ENCODE data around the gene HUWE1. TPM values are rescaled to one million over a fixed set of nuclear protein-coding genes. Genes with fewer than 3 reads are reported as not detected.

The HUWE1 gene
- total and polyA plus RNA-seq, 2 experiments from 2014 or later = 61.2 to 225 TPM

- Mint-ChIP-seq H3K9me3 (no peaks in the 10 kb centered on the region), H3K36me3 (ENCODE audit: low read depth) (peaks cover 75% of the 10 kb centered on the region), H3K4me1 (peaks cover 11% of the 10 kb centered on the region), H3K4me3 (no peak overlapping the region), H3K27ac (no peak overlapping the region), H3K27me3 (ENCODE audit: insufficient read depth, low read depth, poor library complexity) (peaks cover 2% of the 10 kb centered on the region)
- H3K36me3 ChIP-seq (ENCODE audit: insufficient read depth) = peaks cover 15% of the 10 kb centered on the region; the same call in 1 of the 2 replicates
- no peaks in the 10 kb centered on the region; the same call in 1 of the 2 replicates for H3K4me1 ChIP-seq (ENCODE audit: insufficient read depth)
- H3K4me3 ChIP-seq = no peak overlapping the region
- no peak overlapping the region for H3K27ac ChIP-seq (ENCODE audit: low read depth)
- no peak for DNase-seq (ENCODE audit: low spot score)
- TF ChIP-seq ZNF331 (CRISPR knock-in tag; IDR thresholded peaks at IDR 0.05; ENCODE audit: low read depth) = no peak
- TF ChIP-seq POLR2AphosphoS5 (IDR thresholded peaks at IDR 0.05; ENCODE audit: low read depth) = no peak
- no peak for TF ChIP-seq CTCF (conservative IDR thresholded peaks at IDR 0.05; ENCODE audit: low read depth in 2 of 2)
- no peak for TF ChIP-seq NANOG (IDR thresholded peaks at IDR 0.05; ENCODE audit: borderline replicate concordance)
- no peak for TF ChIP-seq JUNB (IDR thresholded peaks at IDR 0.05; ENCODE audit: unreplicated experiment)
- TF ChIP-seq ZNF462 (CRISPR knock-in tag; IDR thresholded peaks at IDR 0.05) = no peak
- TF ChIP-seq EZH2 (IDR thresholded peaks at IDR 0.05; ENCODE audit: low read depth, unreplicated experiment) = no peak
- no peak for TF ChIP-seq CREB1 (CRISPR knock-in tag; IDR thresholded peaks at IDR 0.05; ENCODE audit: low read depth)
- TF ChIP-seq STAT1 (IDR thresholded peaks at IDR 0.05; ENCODE audit: unreplicated experiment) = no peak
- H3K79me2 ChIP-seq (replicated peaks; ENCODE audit: insufficient read depth) = peaks cover 100% of the 10 kb centered on the region
- H3F3A ChIP-seq (replicated peaks; ENCODE audit: low read depth) = no peaks in the 10 kb centered on the region
- no peak overlapping the region for H3K4me2 ChIP-seq
- no peaks in the 10 kb centered on the region for H3K27me3 ChIP-seq (ENCODE audit: insufficient read depth)
- no peaks in the 10 kb centered on the region for H3K9me2 ChIP-seq (ENCODE audit: insufficient read depth)
- no peak overlapping the region for H2AFZ ChIP-seq
- ATAC-seq = no peak
- peaks cover 41% of the 10 kb centered on the region for H4K20me1 ChIP-seq (replicated peaks; ENCODE audit: insufficient read depth)
These were observed 9.2 kb downstream of the HUWE1 start for GRCh38 chrX:53677286-53677685.

All from GM23338 (cell line).